Endothelial cell of umbilical vein (primary cell): ENCODE data around the gene MUC13.

Source experiments
- EZH2 ChIP-seq: IDR thresholded peaks from 2 replicates; pipeline ENCODE4 v1.6.1; 2012; ENCODE audit warnings: borderline replicate concordance, low read depth, mild to moderate bottlenecking, moderate library complexity, low read length, inconsistent platforms; ENCODE audit not compliant: severe bottlenecking
- POLR2A ChIP-seq: IDR thresholded peaks from 2 replicates; pipeline ENCODE4 v1.6.1; 2012; ENCODE audit warnings: low read depth, mild to moderate bottlenecking, control low read depth, low read length
- POLR2AphosphoS5 ChIP-seq: IDR thresholded peaks from 2 replicates; pipeline ENCODE4 v1.6.1; 2012; ENCODE audit warnings: low read depth, mild to moderate bottlenecking, control low read depth, low read length, moderate library complexity; ENCODE audit not compliant: insufficient read depth
- TF ChIP-seq, protein P1 (sequence below), 2 donors: IDR thresholded peaks; 1 replicate in 1 of 2; 2 replicates in 1 of 2; pipeline ENCODE4 v1.5.1; 2011; ENCODE audit warnings: low read length in 2 of 2, mild to moderate bottlenecking in 2 of 2, moderate library complexity in 2 of 2, control low read depth in 1 of 2, inconsistent platforms in 1 of 2, low read depth in 1 of 2; ENCODE audit not compliant: insufficient read depth in 1 of 2; ENCODE audit errors: extremely low read depth in 1 of 2

DNA sequence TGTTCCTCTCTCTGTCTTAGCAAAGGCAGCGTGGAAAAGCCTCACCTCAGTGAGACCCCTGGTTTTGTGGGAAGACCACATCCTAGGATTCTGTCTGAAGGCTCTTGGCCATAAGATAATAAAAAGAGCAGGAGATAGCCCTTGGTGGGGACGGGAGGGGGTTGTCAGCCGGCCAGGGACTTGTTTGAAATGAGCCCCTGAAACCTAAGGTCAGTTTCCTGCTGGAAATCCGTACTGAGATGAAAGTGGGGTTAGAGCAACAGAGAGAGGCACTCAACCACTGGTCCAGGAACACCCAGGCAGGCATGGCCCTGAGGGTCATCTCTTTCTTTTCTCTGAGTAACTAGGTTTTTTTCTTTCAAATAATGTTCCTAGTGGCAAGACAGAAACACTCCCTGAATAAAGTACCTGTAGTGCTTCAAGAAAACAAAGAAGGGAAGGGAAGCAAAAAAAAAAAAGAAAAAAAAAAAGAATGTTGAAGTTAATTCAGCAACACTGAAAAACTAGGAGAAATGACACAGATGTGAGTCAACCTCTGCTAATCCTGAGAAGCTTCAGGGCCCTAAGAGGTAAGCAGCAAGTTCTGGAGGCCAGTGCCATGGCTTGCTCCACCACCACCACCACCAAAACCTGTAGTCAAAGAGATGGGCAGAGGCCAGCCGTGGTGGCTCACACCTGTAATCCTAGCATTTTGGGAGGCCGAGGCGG is 50.6 kb downstream of the MUC13 start:
- TF ChIP-seq POLR2A (no peak), EZH2 (no peak), POLR2AphosphoS5 (no peak)
- TF ChIP-seq, protein P1, sequence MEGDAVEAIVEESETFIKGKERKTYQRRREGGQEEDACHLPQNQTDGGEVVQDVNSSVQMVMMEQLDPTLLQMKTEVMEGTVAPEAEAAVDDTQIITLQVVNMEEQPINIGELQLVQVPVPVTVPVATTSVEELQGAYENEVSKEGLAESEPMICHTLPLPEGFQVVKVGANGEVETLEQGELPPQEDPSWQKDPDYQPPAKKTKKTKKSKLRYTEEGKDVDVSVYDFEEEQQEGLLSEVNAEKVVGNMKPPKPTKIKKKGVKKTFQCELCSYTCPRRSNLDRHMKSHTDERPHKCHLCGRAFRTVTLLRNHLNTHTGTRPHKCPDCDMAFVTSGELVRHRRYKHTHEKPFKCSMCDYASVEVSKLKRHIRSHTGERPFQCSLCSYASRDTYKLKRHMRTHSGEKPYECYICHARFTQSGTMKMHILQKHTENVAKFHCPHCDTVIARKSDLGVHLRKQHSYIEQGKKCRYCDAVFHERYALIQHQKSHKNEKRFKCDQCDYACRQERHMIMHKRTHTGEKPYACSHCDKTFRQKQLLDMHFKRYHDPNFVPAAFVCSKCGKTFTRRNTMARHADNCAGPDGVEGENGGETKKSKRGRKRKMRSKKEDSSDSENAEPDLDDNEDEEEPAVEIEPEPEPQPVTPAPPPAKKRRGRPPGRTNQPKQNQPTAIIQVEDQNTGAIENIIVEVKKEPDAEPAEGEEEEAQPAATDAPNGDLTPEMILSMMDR (IDR thresholded peaks at IDR 0.05; ENCODE audit: extremely low read depth in 1 of 2, insufficient read depth in 1 of 2, low read depth in 1 of 2, low read length in 2 of 2) = no peak
